IPS DF 19.7 (cell line): ENCODE measurements around the gene CACNA1G.

ENCODE experiments used
- DNase-seq: peaks from one replicate; pipeline ENCODE4 v3.0.0-alpha.2; 2013; ENCODE audit warnings: low read depth, low spot score

Gene CACNA1G

GRCh38 chr17:50631908-50632571, 71.5 kb downstream of the CACNA1G start:
- no peak for DNase-seq

GRCh38 chr17:50632637-50633036, 72.1 kb downstream of the CACNA1G start:
- no peak for DNase-seq

- DNase-seq: no peak
Observed at GRCh38 chr17:50633683-50634082, 73.2 kb downstream of the CACNA1G start.

DNA sequence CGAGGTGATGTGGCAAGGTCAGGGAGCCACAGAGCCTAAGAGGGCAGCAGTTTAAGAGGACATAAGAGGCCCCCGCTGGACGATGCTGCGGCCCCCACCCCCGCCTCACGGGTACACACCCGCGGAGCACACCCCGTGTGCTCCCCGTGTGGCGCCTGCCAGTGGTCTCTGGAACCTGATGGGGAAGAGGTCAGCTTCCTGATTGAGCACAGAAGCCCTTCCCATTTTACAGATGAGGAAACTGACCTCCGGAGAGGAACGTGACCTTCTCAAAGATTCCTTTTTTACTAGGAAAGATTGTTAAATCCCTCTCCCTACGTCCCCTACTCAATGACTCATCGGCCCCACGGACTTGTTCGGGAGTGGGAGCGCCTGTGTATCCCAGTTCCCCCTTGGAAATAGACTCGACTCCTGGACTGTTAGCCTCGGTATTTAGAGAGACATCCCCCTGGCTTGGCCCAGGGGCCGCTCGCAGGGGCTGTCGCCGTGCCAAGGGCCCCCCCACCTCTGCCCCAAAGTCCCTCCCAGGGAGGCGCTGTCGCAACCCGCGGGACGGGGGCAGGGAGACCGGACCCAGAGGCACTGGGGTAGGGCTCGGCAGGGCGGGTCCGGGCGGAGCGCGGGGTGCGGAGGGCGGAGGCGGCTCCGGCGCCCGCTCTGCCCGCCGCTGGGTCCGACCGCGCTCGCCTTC, 73.9 kb downstream of the CACNA1G start, which contains the start of gene ABCC3:
TSS of gene ABCC3 (plus strand) at position 658 of the 691 bp plus-strand sequence. CDS start 56 bp downstream, outside the sequence.
- no peak for DNase-seq

- no peak for DNase-seq
Observed at GRCh38 chr17:50634915-50635731, 74.6 kb downstream of the CACNA1G start.

GRCh38 chr17:50635732-50635981, 75.1 kb downstream of the CACNA1G start:
- no peak for DNase-seq

DNA sequence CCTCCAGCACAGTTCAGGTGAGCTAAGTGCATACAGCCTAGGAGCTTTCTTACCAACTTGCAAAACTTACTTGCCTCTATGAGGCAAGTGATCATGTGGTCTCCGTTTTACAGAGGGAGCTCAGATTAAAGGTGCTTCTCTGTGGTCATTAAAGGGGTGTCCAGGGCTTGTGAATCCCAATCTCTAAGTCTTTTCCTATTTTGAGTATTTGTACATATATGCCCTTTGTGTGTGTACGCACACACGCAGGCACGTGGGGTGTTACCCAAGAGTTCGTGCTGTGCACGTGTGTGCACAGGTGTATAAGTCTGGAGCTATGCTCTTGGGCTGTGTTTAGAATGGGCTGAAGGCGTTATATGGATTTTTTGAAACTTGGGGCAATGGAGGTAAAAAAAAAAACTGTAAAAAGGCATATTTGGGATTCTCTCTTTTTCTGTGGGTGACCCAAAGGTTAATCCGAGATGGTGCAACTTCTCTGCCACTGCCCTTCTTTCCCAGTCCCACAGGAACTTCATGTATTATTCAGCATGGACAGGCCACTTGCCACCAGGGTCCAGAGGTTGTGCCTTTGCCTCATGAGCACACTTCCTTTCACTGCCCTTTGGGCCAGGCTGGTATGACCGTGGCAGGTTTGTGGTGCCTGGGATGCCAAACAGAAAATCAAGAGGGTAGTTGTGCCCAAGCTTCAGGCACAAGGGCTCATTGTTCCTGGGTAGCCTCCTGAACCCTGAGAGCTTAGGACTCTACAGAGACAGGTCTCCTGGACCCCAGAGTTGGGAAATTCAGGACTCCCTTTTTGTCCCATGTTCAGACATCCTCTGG, 75.7 kb downstream of the CACNA1G start:
- no peak for DNase-seq

DNA sequence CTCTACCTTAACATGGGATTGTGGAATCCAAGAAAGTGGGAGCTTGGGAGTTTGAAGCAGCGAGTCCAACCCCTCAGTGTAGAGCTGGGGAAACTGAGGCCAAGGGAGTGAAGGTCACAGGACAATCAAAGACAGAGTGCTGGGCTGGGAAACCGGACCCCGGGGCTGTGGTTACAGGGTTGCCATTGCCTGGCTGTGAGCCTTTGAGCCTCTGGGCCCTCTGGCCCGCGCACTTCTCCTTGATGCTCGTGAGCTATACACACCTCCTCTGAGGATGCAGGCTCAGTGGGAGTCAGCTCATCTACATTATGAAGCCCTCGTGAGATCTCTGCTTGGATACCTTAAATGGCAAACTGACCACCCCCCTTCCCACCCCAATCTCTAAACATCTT, 76.3 kb downstream of the CACNA1G start:
- DNase-seq: no peak

- DNase-seq: no peak
Observed at GRCh38 chr17:50637829-50638605, 77.5 kb downstream of the CACNA1G start.

DNA sequence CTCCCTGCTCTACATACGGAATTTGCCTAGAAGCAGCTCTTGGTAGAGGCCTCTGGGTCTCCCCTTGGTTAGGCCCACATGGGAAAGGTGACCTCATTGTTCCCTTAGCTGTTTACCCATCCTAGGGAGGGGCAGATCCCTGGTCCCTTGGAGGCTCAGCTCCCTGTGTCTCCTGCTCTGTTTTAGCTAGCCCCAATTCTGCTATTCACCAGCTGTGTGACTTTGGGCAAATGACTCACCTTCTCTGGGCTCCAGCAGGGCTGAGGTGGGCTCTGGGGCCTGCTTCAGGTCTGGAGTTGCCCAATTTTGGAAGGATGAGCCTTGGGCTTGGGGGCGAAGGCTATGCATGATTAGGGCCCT, 78.1 kb downstream of the CACNA1G start:
- DNase-seq: no peak

- no peak for DNase-seq
Observed at GRCh38 chr17:50638966-50639713, 78.6 kb downstream of the CACNA1G start.

DNA sequence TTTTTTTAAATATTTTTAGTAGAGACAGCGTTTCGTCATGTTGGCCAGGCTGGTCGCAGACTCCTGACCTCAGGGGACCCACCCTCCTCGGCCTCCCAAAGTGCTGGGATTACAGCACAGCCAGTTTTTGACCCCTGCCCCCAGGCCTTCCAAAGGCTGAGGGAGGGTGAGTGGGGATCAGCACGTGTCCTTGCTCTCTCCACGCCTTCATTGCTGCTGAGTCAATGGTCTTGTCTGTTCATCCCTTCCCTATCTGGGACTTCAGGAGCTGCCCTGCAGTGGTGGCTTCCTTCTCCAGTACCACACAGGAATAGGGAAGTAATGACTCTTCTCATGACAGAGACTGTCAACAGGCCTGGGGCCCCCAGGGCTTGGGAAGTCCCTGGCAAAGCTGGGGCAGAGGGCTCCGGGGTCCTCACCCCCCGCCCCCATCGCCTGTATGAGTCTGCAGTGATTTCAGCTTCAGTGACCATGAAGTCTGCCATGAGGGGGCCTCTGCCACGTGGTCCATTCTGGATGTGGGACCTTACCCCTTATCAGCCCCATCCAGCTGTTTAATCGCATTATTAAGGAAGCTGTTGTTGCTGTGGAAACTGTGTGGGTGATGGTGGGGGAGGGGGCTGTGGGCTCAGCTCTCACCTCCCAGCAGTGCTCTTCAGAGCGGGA, 80.3 kb downstream of the CACNA1G start:
- DNase-seq: no peak

DNA sequence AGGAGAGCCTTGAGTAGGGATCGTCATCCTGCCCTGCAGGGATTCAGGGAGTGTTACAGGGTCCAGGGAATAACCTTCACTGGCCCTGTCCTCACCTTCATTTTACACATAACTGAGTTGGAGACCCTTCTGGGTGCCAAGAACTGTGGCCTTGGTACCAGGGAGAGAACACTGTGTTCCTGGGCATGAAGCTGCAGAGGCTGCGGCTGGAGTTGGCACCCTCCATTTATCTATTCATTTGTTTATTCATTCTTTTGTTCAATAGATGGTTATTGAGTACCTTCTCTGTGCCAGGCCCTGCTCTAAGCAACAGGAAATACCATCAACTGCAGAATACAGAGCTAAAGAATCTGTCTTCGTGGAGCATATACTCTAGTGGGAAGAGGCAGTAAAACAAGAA, 80.8 kb downstream of the CACNA1G start:
- DNase-seq: no peak

DNA sequence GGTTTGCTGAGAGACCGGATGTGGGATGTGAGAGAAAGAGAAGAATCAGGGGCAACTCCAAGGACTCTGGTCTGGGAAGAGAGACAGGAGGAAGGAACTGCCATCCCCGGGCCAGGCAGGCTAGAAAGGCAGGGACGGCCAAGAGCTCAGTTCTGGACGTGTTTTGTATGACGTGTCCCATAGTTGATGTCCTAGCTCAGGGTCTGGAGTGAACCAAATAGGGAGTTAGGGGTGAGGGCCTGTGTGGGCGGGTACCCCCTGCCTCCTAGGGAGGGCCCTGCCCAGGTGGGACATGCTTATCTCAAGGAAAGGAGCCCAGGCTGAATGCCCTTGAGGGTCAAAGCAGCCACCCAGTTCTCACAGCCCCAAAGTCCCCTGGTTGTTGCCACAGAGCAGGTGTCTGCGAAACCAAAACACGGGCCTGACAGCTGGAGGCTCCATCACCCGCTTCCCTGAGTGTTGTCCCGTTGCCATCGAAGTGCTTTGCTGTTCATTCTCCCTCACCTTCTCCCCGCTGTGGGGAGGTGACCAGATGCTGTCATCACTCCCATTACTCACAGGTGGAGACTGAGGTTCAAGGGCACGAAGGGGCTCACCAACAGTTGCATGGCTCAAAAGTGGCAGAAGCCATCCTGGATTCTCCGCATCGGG, 81.7 kb downstream of the CACNA1G start:
- DNase-seq: no peak

- DNase-seq: no peak
Observed at GRCh38 chr17:50642722-50643656, 82.5 kb downstream of the CACNA1G start.

DNA sequence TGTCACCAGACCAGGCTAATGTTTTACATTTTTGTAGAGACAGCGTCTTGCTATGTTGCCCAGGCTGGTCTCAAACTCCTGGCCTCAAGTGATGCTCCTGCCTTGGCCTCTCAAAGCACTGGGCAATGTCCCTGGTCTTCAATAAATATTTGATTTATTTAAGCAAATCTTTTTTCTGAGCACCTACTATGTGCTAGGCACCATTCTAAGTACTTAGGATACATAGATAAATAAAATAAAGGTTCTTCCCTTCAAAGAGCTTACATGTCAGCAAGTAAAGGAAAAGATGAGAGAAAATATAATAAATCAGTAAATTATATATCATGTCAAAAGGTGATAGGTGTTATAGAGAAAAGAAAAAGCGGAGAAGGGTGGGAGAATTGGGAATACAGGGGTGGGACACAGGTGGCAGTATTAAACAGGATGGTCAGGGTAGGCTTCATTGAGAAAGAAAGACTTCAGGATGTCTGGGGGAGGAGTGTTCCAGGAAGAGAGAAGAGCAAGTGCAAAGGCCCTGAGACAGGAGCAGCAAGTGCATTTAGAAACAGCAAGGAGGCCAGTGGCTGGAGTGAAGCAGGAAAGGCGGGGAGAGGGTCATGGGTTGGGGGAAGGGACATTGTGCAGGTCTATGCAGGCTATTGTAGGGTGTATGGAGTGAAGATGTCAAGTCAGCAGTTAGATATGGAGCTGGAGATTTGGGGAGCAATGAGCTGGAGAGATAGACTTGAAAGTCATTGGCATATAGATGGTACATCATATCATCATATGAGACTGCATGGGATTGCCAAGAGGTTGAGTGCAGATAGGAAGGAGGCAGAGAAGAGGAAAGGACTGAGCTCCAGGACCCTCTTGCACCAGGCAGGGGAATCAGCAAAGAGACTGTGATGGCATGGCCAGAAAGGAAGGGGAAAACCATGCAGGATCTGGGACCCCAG, 85.5 kb downstream of the CACNA1G start:
- no peak for DNase-seq

DNA sequence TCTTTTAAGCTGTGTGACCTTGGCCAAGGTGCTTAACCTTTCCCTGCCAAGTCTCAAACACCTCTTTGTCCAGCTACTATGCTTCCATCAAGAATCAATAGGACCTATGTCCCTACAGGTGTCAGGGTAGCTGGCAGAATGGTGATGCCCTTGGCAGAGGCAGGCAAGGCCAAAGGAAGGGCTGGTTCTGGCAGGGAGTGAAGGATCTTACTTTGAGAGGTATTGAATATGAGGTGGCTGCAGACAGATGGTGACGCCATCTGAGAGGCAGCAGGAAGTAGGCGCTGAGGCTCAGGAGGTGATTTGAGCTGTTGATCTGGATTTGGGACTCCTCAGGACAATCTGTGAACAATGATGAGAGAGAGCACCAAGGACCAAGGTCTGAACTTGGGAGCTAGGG, 86.7 kb downstream of the CACNA1G start:
- no peak for DNase-seq
